Skeletal muscle cell (primary cell): Measurements from ENCODE around the gene NKX1-1.

Experiments used
- DNase-seq: peaks from one replicate; pipeline ENCODE4 v3.0.0-alpha.2; 2010; ENCODE audit warnings: low read depth
- H3K4me3 ChIP-seq: 2 replicates; pipeline ENCODE4 v1.5.1; 2011; ENCODE audit warnings: low read depth, mild to moderate bottlenecking, control low read depth, low read length, moderate library complexity

The NKX1-1 gene

DNA sequence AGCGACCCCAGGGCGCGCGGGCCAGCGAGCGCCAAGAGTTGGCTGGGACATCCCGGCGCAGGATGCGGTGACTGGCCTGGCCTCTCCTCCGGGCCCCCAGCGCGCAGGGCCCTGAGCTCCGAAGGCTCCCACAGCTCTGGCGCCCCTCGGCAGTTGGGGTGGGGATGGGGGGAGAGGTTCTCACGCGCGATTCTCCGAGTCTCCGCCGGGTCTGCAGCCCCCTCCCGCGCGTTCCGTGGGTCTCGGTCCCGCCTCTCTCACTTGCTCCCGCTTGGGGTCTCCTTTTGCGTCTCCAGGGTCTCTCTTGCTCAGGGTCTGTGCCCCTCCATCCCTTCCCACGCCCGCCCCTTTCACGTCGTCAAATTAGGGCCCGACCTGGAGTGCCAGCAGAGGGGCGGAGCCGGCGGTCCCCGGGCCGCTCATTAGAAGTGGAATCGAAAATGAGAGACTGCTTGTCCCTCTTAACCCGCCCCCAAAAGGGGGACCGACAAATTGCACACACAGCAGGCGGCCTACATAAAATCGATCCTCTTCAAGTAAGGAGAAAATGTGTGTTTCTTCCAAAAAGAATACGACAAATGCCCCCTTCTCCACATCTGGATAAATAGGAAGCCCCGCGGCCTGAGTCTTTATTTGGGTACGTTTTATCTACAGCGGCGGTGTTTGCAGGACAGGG is 877 bp upstream of the NKX1-1 start:
- no peak for DNase-seq
- no peak overlapping the region for H3K4me3 ChIP-seq

GRCh38 chr4:1405636-1406393 is 427 bp downstream of the NKX1-1 start:
- no peak overlapping the region for H3K4me3 ChIP-seq
- no peak for DNase-seq

GRCh38 chr4:1405254-1405635 is 997 bp downstream of the NKX1-1 start:
- no peak for DNase-seq
- no peak overlapping the region for H3K4me3 ChIP-seq

GRCh38 chr4:1404573-1405253 is 1.5 kb downstream of the NKX1-1 start:
- no peak overlapping the region for H3K4me3 ChIP-seq
- DNase-seq = no peak

- no peak overlapping the region for H3K4me3 ChIP-seq
- no peak for DNase-seq
These were observed 2.4 kb downstream of the NKX1-1 start for GRCh38 chr4:1403591-1404572.

DNA sequence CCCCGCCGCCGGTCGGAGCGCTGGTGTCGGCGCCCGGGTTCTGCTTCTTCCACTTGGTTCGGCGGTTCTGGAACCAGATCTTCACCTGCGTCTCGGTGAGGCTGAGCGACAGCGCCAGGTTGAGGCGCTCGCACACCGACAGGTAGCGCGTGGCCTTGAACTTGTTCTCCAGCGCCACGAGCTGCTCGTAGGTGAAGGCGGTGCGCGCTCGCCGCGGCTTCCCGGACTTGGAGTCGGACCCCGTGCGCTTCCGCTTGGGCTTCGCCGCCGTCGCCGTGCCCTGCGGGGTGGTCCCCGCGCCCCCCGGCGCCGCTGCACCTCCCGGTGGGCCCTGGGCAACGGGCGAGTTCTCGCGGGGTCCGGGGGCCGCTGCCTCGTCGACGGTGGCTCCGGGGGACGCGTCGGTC is 3.1 kb downstream of the NKX1-1 start:
- no peak for DNase-seq
- no peak overlapping the region for H3K4me3 ChIP-seq

DNA sequence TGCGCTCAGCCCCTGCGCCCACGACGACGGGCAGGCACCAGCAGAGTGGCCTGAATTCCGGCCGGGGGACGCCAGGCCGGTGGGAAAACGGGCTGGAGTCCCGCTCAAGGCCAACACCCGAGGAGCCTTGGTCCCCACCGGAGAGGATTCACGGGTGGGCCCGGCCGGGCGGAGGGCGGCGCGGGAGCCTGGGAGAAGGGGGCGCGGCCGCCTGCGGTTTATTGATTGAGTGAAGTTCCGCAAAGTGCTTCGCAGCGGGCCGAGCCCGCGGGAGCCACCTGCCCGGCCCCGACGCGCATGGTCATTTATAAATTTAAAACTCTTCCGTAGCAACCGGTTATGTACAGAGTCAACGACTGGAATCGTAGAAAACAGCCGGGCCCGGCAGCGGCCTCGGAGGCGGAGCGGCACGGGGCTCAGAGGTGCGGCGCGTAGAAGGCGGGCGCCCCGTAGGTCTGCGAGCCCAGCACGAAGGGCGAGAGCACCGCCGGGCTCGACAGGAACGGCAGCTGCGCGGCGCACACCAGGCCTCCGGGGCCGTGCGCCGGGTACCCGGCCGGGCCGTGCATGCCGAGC is 3.6 kb downstream of the NKX1-1 start:
- DNase-seq = no peak
- H3K4me3 ChIP-seq = no peak overlapping the region

- DNase-seq = no peak
- no peak overlapping the region for H3K4me3 ChIP-seq
These were observed 4.2 kb downstream of the NKX1-1 start for GRCh38 chr4:1402021-1402515.

DNA sequence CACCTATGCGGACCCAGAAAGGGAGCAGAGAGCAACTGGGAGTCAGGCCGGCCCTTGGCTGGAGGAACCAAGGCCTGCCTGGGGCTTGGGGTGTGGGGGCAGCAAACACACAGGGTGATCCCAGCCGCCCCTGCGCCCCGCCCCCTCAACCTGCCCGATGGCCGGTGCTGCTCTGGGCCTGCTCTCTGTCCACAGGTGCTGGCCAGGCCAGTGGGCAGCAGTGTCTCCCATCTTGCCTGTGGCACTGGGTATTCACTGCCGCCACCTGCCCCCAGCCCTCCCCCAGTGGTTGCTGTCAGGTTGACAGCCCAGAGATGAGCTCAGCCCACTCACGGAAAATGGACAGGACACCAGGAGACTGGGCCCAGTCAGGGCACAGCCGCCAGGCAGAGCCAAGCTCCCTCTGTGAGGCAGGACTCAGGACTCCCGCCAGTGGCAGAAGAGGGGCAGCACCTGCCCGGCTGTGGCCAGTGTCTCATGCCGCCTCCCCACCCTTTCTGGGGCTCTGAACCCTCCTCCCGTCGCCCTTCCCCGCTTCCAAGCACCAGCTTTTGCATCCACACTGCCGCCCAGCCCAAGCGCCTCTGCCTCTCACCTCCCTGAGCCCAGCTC is 4.7 kb downstream of the NKX1-1 start:
- no peak overlapping the region for H3K4me3 ChIP-seq

DNA sequence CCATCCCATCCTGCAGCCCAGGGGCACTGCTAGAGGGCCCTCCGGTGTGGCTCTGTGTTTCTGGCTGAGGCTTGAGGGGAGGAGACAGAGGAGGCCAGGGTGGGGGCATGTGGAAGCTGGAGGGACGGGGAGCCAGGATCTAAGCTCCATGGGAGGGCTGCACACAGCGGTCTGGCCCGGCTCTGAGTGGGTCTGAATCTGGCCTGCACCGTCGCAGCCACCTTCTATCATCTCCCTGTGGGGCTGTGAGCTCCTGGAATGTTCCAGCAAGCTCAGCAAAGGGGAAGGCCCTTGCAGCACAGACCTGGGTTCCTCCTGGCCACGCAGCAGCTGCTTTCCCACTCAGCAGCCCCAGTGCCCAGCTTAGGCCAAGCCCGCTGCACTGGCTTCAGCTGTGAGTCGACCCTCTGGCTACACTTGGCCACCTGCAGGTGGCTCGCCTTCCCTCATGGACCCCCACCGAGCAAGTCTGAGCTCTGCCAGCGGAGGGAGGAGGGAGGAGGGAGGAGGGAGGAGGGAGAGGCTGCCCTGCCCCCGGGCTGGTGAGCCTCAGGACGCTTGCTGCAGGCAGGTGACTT is 5.3 kb downstream of the NKX1-1 start:
- no peak overlapping the region for H3K4me3 ChIP-seq
- DNase-seq = no peak

More for the DNA sequence above, 4.7 kb downstream of the NKX1-1 start:
- DNase-seq = no peak

GRCh38 chr4:1400191-1400805 is 5.9 kb downstream of the NKX1-1 start:
- H3K4me3 ChIP-seq = no peak overlapping the region
- no peak for DNase-seq

- DNase-seq = no peak
- no peak overlapping the region for H3K4me3 ChIP-seq
These were observed 6.6 kb downstream of the NKX1-1 start for GRCh38 chr4:1399508-1400190.

- no peak overlapping the region for H3K4me3 ChIP-seq
- no peak for DNase-seq
These were observed 7.3 kb downstream of the NKX1-1 start for GRCh38 chr4:1398681-1399507.

- DNase-seq = no peak
- H3K4me3 ChIP-seq = no peak overlapping the region
These were observed 9.3 kb downstream of the NKX1-1 start for GRCh38 chr4:1396806-1397455.

GRCh38 chr4:1395941-1396805 is 10.1 kb downstream of the NKX1-1 start:
- DNase-seq = no peak
- no peak overlapping the region for H3K4me3 ChIP-seq
